Large intestine (tissue), 12 donors: ENCODE results near the gene MAP2K2. TPM values are rescaled to one million over a fixed set of nuclear protein-coding genes. Genes with fewer than 3 reads are reported as not detected.
A peak's percentile ranks its signal among the peaks of the same experiment; 100 is the strongest.
"Not testable (repeated sequence)": the region's sequence is repeated elsewhere in the genome, so short reads cannot be mapped to it uniquely, and the experiment has no call there.

ENCODE experiments used
- DNase-seq, 2 donors: peaks; one replicate each; pipeline versions ENCODE4 v3.0.0 to v3.0.0-alpha.2; 2013
- H3K27ac ChIP-seq: one replicate; pipeline ENCODE4 v1.5.1; 2013; ENCODE audit warnings: low read length
- H3K27me3 ChIP-seq: 2 replicates; pipeline ENCODE4 v1.6.1; 2013; ENCODE audit warnings: low read length; ENCODE audit not compliant: control insufficient read depth, insufficient read depth
- H3K36me3 ChIP-seq: 2 replicates; pipeline ENCODE4 v1.6.1; 2013; ENCODE audit warnings: low read length; ENCODE audit not compliant: control insufficient read depth, insufficient read depth
- H3K4me1 ChIP-seq: one replicate; pipeline ENCODE4 v1.6.1; 2013; ENCODE audit warnings: low read length; ENCODE audit not compliant: control insufficient read depth, insufficient read depth
- H3K4me3 ChIP-seq: one replicate; pipeline ENCODE4 v1.5.1; 2013; ENCODE audit warnings: low read length
- H3K9me3 ChIP-seq: one replicate; pipeline ENCODE4 v1.6.1; 2013; ENCODE audit warnings: mild to moderate bottlenecking, low read depth, low read length, moderate library complexity; ENCODE audit not compliant: control insufficient read depth
- WGBS: methylation state at CpG from one replicate; pipeline ENCODE4 v1.1.5; 2013; ENCODE audit warnings: low lambda C conversion rate; ENCODE audit not compliant: insufficient coverage; 5-methylcytosine and 5-hydroxymethylcytosine counted together
- long read RNA-seq, 11 donors: transcript quantifications; one replicate each; lab custom pipeline, GENCODE V29; 2026
- polyA plus RNA-seq: library from polyadenylated mRNA; unstranded; fragments of 120-200 nt; gene quantifications from one replicate; pipeline ENCODE4 v1.2.1, GENCODE V29; 2013

MAP2K2 gene
- 188 TPM for polyA plus RNA-seq
- long read RNA-seq, donor 1, transcript MAP2K2-201 (11 exons, 1,734 nt): major isoform, 34 of 51 reads
- long read RNA-seq, donor 1, partial matches to known transcripts: 15 of 51 reads
- long read RNA-seq, donor 1, other reads (novel, unspliced or antisense): 0 of 51 reads
- long read RNA-seq, donor 2, transcript MAP2K2-201 (11 exons, 1,734 nt): major isoform, 57 of 77 reads
- long read RNA-seq, donor 2, partial matches to known transcripts: 17 of 77 reads
- long read RNA-seq, donor 2, other reads (novel, unspliced or antisense): 0 of 77 reads
- long read RNA-seq, donor 3: 0 reads
- long read RNA-seq, donor 4, transcript MAP2K2-201 (11 exons, 1,734 nt): major isoform, 6 of 6 reads
- long read RNA-seq, donor 4, partial matches to known transcripts: 0 of 6 reads
- long read RNA-seq, donor 4, other reads (novel, unspliced or antisense): 0 of 6 reads
- long read RNA-seq, donor 5, transcript MAP2K2-201 (11 exons, 1,734 nt): major isoform, 20 of 20 reads
- long read RNA-seq, donor 5, partial matches to known transcripts: 0 of 20 reads
- long read RNA-seq, donor 5, other reads (novel, unspliced or antisense): 0 of 20 reads
- long read RNA-seq, donor 6, transcript MAP2K2-201 (11 exons, 1,734 nt): major isoform, 77 of 225 reads
- long read RNA-seq, donor 6, partial matches to known transcripts: 117 of 225 reads
- long read RNA-seq, donor 6, other reads (novel, unspliced or antisense): 27 of 225 reads
- long read RNA-seq, donor 7, transcript MAP2K2-201 (11 exons, 1,734 nt): major isoform, 18 of 19 reads
- long read RNA-seq, donor 7, partial matches to known transcripts: 0 of 19 reads
- long read RNA-seq, donor 7, other reads (novel, unspliced or antisense): 0 of 19 reads
- long read RNA-seq, donor 8, transcript MAP2K2-201 (11 exons, 1,734 nt): major isoform, 61 of 98 reads
- long read RNA-seq, donor 8, partial matches to known transcripts: 34 of 98 reads
- long read RNA-seq, donor 8, other reads (novel, unspliced or antisense): 0 of 98 reads
- long read RNA-seq, donor 9, transcript MAP2K2-201 (11 exons, 1,734 nt): major isoform, 45 of 66 reads
- long read RNA-seq, donor 9, partial matches to known transcripts: 19 of 66 reads
- long read RNA-seq, donor 9, other reads (novel, unspliced or antisense): 0 of 66 reads
- long read RNA-seq, donor 10, transcript MAP2K2-201 (11 exons, 1,734 nt): major isoform, 76 of 93 reads
- long read RNA-seq, donor 10, partial matches to known transcripts: 9 of 93 reads
- long read RNA-seq, donor 10, other reads (novel, unspliced or antisense): 7 of 93 reads
- long read RNA-seq, donor 11, transcript MAP2K2-201 (11 exons, 1,734 nt): major isoform, 45 of 51 reads
- long read RNA-seq, donor 11, partial matches to known transcripts: 5 of 51 reads
- long read RNA-seq, donor 11, other reads (novel, unspliced or antisense): 0 of 51 reads

DNA sequence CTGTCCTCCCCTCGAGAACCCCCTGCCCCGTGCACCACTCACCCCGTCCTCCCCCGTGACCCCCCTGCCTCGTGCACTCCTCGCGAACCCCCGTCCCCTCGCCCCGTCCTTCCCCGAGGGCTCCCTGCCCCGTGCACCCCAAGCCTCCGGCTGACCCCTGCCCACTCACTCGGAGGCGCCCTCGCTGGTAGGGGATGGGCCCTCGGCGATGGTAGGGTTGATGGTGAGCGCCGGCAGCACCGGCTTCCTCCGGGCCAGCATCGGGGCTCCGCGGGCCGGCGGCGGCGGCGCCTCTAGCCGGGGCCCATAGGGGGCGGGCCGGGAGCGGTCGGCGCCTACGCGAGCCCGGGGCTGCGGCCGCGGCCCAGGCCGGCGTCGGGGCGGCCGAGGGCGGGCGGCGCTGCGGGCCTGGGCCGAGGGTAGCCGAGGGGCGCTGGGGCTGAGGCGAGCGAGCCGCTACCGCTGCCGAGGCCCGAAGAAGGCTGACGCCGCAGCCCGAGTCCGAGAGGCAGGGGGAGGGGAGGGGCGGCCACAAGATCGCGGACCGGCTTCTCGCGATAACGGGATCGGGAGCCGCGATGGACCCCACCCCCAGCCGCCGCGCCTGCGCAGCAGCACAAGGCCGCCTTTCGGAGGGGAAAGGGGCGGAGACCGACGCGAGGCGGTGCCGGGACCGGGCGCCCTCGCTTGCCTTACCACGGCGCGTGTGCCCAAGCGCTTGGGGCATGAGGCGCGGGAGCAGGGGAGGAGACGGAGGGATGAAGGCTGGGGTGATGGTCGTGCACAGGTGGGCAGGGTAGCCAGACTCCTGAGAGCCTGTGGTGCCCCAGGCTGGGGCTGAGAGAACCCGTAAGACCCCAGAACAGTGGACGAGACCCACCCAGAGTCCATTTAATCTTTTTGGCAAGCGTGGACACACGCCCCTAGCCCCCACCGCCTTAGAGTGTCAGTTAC, at the start of gene MAP2K2:
MAP2K2 (minus strand) TSS at position 508 of the 954 bp plus-strand sequence; CDS start at position 261, 247 bp downstream.
- Histone ChIP-seq H3K4me3 (peak within 1 kb of the TSS; percentile 88), H3K36me3 (peaks cover 10% of the 10 kb centered on the region), H3K27ac (peak within 1 kb of the TSS; percentile 80), H3K27me3 (no peaks in the 10 kb centered on the region), H3K4me1 (peaks cover 13% of the 10 kb centered on the region), H3K9me3 (peaks cover 5% of the 10 kb centered on the region)
- 0% methylated on average over 3 of the region's 102 CpGs for WGBS
- peak; percentile 93 to 94 for DNase-seq

DNA sequence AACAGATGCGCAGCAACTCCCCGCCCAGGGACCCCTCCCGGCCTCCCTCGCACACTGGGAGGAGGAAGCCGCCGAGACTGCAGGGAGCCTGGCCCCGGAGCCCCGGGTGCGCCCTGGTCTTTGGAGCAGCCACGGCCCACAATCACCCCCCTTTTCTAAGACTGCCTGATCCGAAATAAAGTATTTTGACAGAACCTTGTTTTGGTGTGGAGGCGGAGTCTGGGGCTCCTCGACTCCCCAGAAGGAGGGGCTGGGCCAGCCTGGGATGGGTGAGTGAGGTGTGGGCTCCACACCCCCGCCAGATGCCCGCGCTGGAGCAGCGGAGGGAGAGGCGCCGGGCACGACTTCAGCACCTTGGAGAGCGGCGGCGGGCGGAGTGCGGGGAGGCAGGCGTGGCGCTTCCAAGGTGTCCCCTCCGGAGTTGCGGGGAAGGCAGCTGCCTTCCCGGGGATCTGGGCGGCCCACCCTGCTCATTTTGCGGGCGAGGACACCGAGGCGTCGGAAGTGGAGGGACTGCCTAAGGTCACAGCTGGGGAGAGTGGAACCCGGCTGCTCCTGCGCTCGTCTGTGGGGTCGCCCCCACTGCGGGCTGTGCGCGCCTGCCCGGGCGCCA, 49.0 kb upstream of the MAP2K2 start:
- H3K4me3 ChIP-seq: peak overlapping the region; percentile 6
- H3K9me3 ChIP-seq: no peaks in the 10 kb centered on the region
- H3K27me3 ChIP-seq: no peaks in the 10 kb centered on the region
- H3K36me3 ChIP-seq: peaks cover 42% of the 10 kb centered on the region
- WGBS: no CpG with 5 or more reads among the region's 45 CpGs
- DNase-seq: peak; percentile 57 to 71
- no peak overlapping the region for H3K27ac ChIP-seq
- H3K4me1 ChIP-seq: peaks cover 16% of the 10 kb centered on the region

DNA sequence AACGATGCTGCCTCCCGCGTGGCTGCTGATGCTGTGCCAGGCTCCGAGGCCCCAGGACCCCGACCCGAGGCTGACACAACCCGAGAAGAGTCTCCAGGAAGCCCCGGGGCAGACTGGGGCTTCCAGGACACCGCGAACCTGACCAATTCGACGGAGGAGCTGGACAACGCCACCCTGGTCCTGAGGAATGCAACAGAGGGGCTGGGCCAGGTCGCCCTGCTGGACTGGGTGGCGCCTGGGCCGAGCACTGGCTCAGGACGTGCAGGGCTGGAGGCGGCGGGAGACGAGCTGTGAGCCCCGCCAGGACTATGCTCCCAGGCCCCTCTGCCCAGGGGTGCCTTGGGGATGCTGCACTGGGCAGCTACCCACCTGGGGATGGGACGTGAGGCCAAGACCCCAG, 47.8 kb upstream of the MAP2K2 start:
- Histone ChIP-seq H3K36me3 (peaks cover 36% of the 10 kb centered on the region), H3K9me3 (no peaks in the 10 kb centered on the region)

DNA sequence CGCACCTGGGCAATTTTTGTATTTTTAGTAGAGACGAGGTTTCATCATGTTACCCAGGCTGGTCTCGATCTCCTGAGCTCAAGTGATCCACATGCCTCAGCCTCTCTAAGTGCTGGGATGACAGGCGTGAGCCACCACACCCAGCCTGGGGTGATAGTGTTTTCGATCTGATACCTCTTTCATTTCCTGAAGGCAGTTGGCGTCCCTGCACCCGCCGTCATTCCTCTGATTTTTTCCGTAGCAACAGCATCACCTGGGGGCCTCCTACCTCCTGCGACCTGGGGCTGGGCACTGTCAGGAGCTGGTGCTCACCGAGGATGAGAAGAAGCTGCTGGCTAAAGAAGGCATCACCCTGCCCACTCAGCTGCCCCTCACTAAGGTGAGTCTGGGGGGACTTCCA, 40.3 kb upstream of the MAP2K2 start:
- Histone ChIP-seq H3K4me3 (no peak overlapping the region), H3K4me1 (no peaks in the 10 kb centered on the region), H3K9me3 (no peaks in the 10 kb centered on the region), H3K27ac (no peak overlapping the region), H3K27me3 (no peaks in the 10 kb centered on the region), H3K36me3 (peaks cover 29% of the 10 kb centered on the region)
- WGBS: 73% methylated on average over 3 of the region's 11 CpGs
- DNase-seq: no peak

More for the DNA sequence above, 47.8 kb upstream of the MAP2K2 start:
- no peak overlapping the region for H3K27ac ChIP-seq
- no peak for DNase-seq
- no CpG with 5 or more reads among the region's 22 CpGs for WGBS
- no peaks in the 10 kb centered on the region for H3K27me3 ChIP-seq
- peaks cover 16% of the 10 kb centered on the region for H3K4me1 ChIP-seq
- no peak overlapping the region for H3K4me3 ChIP-seq

DNA sequence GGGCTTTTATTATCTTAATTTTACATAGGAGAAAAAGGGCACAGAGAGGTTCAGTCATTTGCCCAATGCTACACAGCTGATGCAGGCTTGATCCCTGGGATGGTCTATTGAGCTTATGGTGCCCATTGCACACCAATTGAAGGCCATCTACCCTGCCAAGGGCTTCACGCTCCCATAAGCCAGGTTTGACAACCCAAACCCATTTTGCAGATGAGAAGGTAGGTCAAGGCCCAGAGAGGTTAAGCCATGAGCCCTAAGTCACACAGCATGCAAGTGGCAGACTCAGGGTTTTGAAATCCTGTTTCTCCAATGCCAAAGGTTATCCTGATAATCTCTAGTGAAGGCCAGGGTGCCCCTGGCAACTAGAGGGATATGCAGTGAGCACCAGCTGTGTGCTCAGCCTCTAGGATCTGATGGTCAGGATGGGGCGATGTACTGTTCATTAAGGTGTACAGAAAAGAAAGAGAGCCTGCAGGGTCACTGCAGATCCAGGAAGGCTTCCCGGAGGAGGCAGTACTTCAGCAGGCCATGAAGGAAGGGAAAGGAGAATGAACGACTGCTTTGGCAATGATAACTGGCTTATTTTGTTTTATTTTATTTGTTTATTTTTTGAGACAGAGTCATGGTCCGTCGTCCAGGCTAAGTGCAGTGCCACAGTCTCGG, 37.6 kb upstream of the MAP2K2 start:
- H3K36me3 ChIP-seq: peaks cover 38% of the 10 kb centered on the region
- WGBS: no CpG with 5 or more reads among the region's 7 CpGs
- no peak overlapping the region for H3K27ac ChIP-seq
- H3K4me1 ChIP-seq: peaks cover 10% of the 10 kb centered on the region
- no peaks in the 10 kb centered on the region for H3K27me3 ChIP-seq
- no peak overlapping the region for H3K4me3 ChIP-seq
- no peaks in the 10 kb centered on the region for H3K9me3 ChIP-seq
- DNase-seq: no peak

DNA sequence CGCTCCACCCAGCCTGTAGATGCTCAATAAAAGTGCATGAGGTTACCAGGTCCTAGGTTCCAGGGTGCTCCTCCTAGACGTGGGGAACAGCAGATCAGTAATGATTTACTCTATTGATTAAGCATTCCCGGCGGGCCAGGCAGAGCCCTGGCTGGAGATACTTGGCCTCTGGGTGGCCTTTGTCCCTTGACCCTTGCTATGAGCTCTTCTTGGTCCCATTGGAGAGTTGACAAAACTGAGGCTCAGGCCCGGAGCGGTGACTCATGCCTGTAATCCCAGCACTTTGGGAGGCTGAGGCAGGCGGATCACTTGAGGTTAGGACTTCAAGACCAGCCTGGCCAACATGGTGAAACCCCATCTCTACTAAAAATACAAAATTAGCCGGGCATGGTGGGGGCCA, 34.0 kb upstream of the MAP2K2 start:
- H3K36me3 ChIP-seq: peaks cover 32% of the 10 kb centered on the region

DNA sequence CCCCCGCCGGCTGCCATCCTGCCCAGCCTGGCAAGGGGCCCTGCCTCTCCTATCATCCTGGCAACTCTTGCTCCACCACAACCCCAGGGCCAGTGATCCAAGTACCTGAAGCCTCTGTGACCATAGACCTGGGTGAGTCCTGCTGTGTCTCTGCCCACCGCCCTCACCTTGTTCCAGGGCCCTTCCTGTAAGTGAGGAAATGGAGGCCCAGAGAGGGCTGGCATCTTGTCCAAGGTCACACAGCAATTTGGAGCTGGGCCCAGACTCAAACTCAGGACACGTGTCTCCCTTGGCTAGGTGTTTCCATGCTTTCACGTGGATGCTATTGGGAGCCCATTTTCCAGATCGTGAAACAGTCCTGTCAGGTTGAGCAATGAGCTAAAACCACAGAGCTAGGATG, 33.2 kb upstream of the MAP2K2 start:
- peaks cover 26% of the 10 kb centered on the region for H3K4me1 ChIP-seq
- H3K9me3 ChIP-seq: peaks cover 2% of the 10 kb centered on the region
- H3K27ac ChIP-seq: no peak overlapping the region
- WGBS: no CpG with 5 or more reads among the region's 6 CpGs
- no peak for DNase-seq
- H3K4me3 ChIP-seq: no peak overlapping the region
- peaks cover 32% of the 10 kb centered on the region for H3K36me3 ChIP-seq
- no peaks in the 10 kb centered on the region for H3K27me3 ChIP-seq

More for the DNA sequence above, 34.0 kb upstream of the MAP2K2 start:
- not testable (repeated sequence) for H3K9me3 ChIP-seq, H3K27ac ChIP-seq, DNase-seq, H3K27me3 ChIP-seq, H3K4me3 ChIP-seq
- H3K4me1 ChIP-seq: peaks cover 18% of the 10 kb centered on the region
- no CpG with 5 or more reads among the region's 8 CpGs for WGBS

DNA sequence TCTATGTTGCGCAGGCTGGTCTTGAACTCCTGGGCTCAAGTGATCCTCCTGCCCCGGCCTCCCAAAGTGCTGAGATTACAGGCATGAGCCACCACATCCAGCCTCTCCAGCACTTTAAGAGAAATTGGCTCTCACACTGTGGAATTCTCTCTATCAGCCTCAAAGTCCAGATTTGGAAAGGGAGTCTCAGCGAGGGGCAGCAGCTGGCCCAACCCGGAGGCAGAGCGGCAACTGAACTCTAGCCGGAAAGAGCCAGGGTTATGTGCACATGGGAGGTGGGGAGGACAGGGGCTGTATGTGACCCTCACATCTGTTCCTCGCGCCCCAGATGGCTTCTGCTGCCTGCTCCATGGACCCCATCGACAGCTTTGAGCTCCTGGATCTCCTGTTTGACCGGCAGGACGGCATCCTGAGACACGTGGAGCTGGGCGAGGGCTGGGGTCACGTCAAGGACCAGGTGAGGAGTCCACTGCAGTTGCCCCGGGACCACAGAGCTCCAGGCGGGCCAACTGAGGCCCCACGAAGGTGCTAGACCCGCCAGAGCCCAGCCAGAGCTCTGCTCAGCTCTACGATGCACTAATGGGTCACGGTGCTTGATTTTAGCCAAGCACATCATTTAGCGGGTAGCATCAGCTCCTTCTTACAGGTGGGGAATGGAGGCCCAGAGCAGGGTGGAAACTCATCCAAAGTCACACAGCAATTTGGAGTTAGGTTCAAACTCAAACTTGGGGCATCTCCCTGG, 30.8 kb upstream of the MAP2K2 start:
- 100% methylated on average over 1 of the region's 21 CpGs for WGBS
- H3K4me3 ChIP-seq: peak overlapping the region; percentile 58
- no peaks in the 10 kb centered on the region for H3K27me3 ChIP-seq
- no peak for DNase-seq
- peaks cover 24% of the 10 kb centered on the region for H3K36me3 ChIP-seq
- H3K9me3 ChIP-seq: peaks cover 2% of the 10 kb centered on the region
- H3K4me1 ChIP-seq: peaks cover 36% of the 10 kb centered on the region
- H3K27ac ChIP-seq: peak overlapping the region; percentile 5
